Body of pancreas (tissue), 4 donors: ENCODE measurements around the gene CCIN.
"Not testable (repeated sequence)": the region's sequence is repeated elsewhere in the genome, so short reads cannot be mapped to it uniquely, and the experiment has no call there.

Source experiments
- CTCF ChIP-seq, 7 experiments: fragments of 450-650 bp in 4 of 7; fragments of 200-600 bp in 3 of 7; sonication (generic) in 3 of 7; IDR thresholded peaks; one replicate each; pipeline ENCODE4 v1.5.1; 2016 to 2019; ENCODE audit warnings: antibody characterized with exemption in 7 of 7
- POLR2A ChIP-seq, 3 donors: fragments of 450-650 bp; IDR thresholded peaks; one replicate each; pipeline ENCODE4 v1.6.1; 2016; ENCODE audit warnings: antibody characterized with exemption in 3 of 3, mild to moderate bottlenecking in 2 of 3

- not testable (repeated sequence) for TF ChIP-seq CTCF, POLR2A (IDR thresholded peaks at IDR 0.05)
These were observed 11.1 kb downstream of the CCIN start for GRCh38 chr9:36180243-36180642.
